ENCODE measurements around the gene C14orf119. TPM values are rescaled to one million over a fixed set of nuclear protein-coding genes. Genes with fewer than 3 reads are reported as not detected.
A peak's percentile ranks its signal among the peaks of the same experiment; 100 is the strongest.

The C14orf119 gene
- total and polyA plus RNA-seq, 10 donors, result 28.0 to 47.0 (median 39.0) TPM

DNA sequence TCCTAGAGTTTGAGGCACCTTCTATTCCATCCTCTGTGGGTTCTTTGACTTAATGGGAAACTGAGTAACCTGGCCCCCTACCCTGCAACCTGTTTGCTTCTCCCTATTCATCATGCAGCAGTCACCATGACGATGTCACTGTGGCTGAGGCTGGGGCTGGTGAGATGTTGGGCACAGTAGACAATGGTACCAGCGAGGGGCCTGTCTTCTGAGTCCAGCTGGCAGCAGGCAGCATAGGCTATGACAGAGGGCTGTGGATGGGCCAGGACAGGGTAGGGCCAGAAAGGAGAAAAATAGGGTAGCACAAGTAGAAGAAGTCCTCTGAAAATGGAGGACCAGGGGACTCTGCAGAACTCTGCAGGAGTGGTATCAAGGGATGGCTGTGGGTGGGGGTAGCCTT lies 7.5 kb downstream of the C14orf119 start:
- no peaks in the 10 kb centered on the region for H3K9me3 ChIP-seq
- no peak overlapping the region for H3K27ac ChIP-seq
- intact Hi-C loops (cut with DNase I; ENCODE audit: low total_unique reads), result no loop called here
- DNase-seq, result peak; percentile 45
- H3K4me1 ChIP-seq, result peaks cover 0 to 36% (median 12%) of the 10 kb centered on the region in 6 donors
- H3K4me3 ChIP-seq, result no peak overlapping the region
- no peaks in the 10 kb centered on the region for H3K27me3 ChIP-seq (replicated peaks in 1 of 7)
- WGBS, 5 donors, result 77 to 100% (median 91%) methylated on average over 2 of the region's 2 CpGs
- H3K36me3 ChIP-seq, result peaks cover 0 to 27% (median 15%) of the 10 kb centered on the region in 6 donors
- TF ChIP-seq POLR2A (IDR thresholded peaks at IDR 0.05) (no peak), POLR2AphosphoS5 (IDR thresholded peaks at IDR 0.05) (no peak)
- TF ChIP-seq, protein P1, sequence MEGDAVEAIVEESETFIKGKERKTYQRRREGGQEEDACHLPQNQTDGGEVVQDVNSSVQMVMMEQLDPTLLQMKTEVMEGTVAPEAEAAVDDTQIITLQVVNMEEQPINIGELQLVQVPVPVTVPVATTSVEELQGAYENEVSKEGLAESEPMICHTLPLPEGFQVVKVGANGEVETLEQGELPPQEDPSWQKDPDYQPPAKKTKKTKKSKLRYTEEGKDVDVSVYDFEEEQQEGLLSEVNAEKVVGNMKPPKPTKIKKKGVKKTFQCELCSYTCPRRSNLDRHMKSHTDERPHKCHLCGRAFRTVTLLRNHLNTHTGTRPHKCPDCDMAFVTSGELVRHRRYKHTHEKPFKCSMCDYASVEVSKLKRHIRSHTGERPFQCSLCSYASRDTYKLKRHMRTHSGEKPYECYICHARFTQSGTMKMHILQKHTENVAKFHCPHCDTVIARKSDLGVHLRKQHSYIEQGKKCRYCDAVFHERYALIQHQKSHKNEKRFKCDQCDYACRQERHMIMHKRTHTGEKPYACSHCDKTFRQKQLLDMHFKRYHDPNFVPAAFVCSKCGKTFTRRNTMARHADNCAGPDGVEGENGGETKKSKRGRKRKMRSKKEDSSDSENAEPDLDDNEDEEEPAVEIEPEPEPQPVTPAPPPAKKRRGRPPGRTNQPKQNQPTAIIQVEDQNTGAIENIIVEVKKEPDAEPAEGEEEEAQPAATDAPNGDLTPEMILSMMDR (IDR thresholded peaks at IDR 0.05 in 8 of 11, conservative IDR thresholded peaks at IDR 0.05 in 3 of 11), result no peak

GRCh38 chr14:23103581-23103980 lies 8.3 kb downstream of the C14orf119 start:
- Histone ChIP-seq H3K4me1 (peaks cover 0 to 29% (median 8%) of the 10 kb centered on the region in 6 donors), H3K9me3 (no peaks in the 10 kb centered on the region), H3K36me3 (peaks cover 0 to 19% (median 7%) of the 10 kb centered on the region in 6 donors), H3K27ac (no peak overlapping the region), H3K27me3 (replicated peaks in 1 of 7) (no peaks in the 10 kb centered on the region), H3K4me3 (no peak overlapping the region)
- intact Hi-C loops (cut with DNase I; ENCODE audit: low total_unique reads), result no loop called here
- TF ChIP-seq, protein P1 (IDR thresholded peaks at IDR 0.05 in 8 of 11, conservative IDR thresholded peaks at IDR 0.05 in 3 of 11), result no peak
- TF ChIP-seq POLR2A (IDR thresholded peaks at IDR 0.05), result no peak
- TF ChIP-seq POLR2AphosphoS5 (IDR thresholded peaks at IDR 0.05), result no peak
- 84 to 91% (median 88%) methylated on average over 4 of the region's 4 CpGs for WGBS, 5 donors
- DNase-seq, result peak; percentile 22

DNA sequence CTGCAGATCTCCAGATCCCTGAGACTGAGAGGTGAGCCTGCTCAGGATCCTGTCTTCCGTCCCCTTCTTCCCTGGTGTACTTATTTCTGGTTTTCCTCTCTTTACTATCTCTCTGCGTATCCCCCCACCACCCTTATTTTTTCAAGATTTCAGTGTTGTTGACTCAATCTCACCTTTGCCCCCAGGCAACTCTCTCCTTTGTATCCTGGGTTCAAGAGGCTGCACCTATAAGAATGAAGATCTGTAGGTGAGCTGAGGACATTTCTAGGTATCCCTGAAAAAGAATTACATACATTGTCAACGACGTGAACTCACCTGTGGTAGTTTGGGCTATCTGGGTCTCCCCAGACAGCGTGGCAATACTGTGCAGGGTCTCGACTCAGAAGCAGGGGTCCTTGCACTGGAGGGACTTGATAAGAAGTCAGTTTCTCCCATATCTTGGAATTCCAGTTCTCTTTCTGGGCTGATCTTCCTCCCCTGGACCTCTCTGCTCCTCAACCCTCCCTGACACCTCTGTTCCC lies 8.8 kb downstream of the C14orf119 start:
- Histone ChIP-seq H3K36me3 (peaks cover 0 to 14% (median 2%) of the 10 kb centered on the region in 6 donors), H3K9me3 (no peaks in the 10 kb centered on the region), H3K27ac (no peak overlapping the region), H3K4me1 (peaks cover 0 to 24% (median 8%) of the 10 kb centered on the region in 6 donors), H3K4me3 (no peak overlapping the region), H3K27me3 (replicated peaks in 1 of 7) (no peaks in the 10 kb centered on the region)
- 86 to 96% (median 94%) methylated on average over 6 of the region's 6 CpGs for WGBS, 5 donors
- no peak for TF ChIP-seq POLR2A (IDR thresholded peaks at IDR 0.05)
- no peak for DNase-seq
- intact Hi-C loops (cut with DNase I; ENCODE audit: low total_unique reads), result no loop called here

GRCh38 chr14:23104591-23105347 lies 9.5 kb downstream of the C14orf119 start, which contains the start of gene CIROP:
Gene CIROP, minus strand, starts transcription at chr14:23104989. Its CDS starts 69 bp downstream, at chr14:23104920.
- Histone ChIP-seq H3K36me3 (peaks cover 0 to 7% (median 0%) of the 10 kb centered on the region in 6 donors), H3K9me3 (no peaks in the 10 kb centered on the region), H3K4me3 (no peak within 1 kb of the TSS), H3K27ac (peak within 1 kb of the TSS in 2 of 8 donors; percentile 30 to 48), H3K27me3 (replicated peaks in 1 of 7) (no peaks in the 10 kb centered on the region), H3K4me1 (peaks cover 0 to 20% (median 8%) of the 10 kb centered on the region in 6 donors)
- TF ChIP-seq, protein P1 (IDR thresholded peaks at IDR 0.05 in 8 of 11, conservative IDR thresholded peaks at IDR 0.05 in 3 of 11), result no peak
- TF ChIP-seq POLR2AphosphoS5 (IDR thresholded peaks at IDR 0.05) (no peak), POLR2A (IDR thresholded peaks at IDR 0.05) (no peak)
- 79 to 89% (median 87%) methylated on average over 11 of the region's 11 CpGs for WGBS, 5 donors
- intact Hi-C loops (cut with DNase I; ENCODE audit: low total_unique reads), result no loop called here
- peak; percentile 23 for DNase-seq
